WTC11 (cell line): ENCODE results near the gene DMKN.

Experiments
- CTCF ChIP-seq: fragments of 200-600 bp; IDR thresholded peaks from 2 replicates; pipeline ENCODE4 v1.8.0; 2022; ENCODE audit warnings: antibody characterized with exemption
- KAT7 ChIP-seq: sonication (generic); formaldehyde crosslinking; IDR thresholded peaks from 2 replicates; pipeline ENCODE4 v1.8.1; 2023; ENCODE audit warnings: missing genetic modification reagents, mild to moderate bottlenecking, borderline replicate concordance
- SP1 ChIP-seq: sonication (generic); formaldehyde crosslinking; conservative IDR thresholded peaks from 2 replicates; pipeline ENCODE4 v1.8.1; 2022; ENCODE audit warnings: missing genetic modification reagents
- TP53 ChIP-seq: sonication (generic); formaldehyde crosslinking; IDR thresholded peaks from 2 replicates; pipeline ENCODE4 v1.8.1; 2023; ENCODE audit warnings: mild to moderate bottlenecking, missing genetic modification reagents

- no peak for TF ChIP-seq SP1 (CRISPR knock-in tag)
- TF ChIP-seq CTCF: no peak
- no peak for TF ChIP-seq KAT7 (CRISPR knock-in tag)
- no peak for TF ChIP-seq TP53 (CRISPR knock-in tag)
Measured at GRCh38 chr19:35549879-35550523, 36.6 kb upstream of the DMKN start.
